GM21619 (cell line): ENCODE measurements around the gene SPRED2.

Source experiments
- ATAC-seq: cut with Tn5 transposase; IDR thresholded peaks from one replicate; pipeline ENCODE4 v1.9.1; 2021; ENCODE audit not compliant: unreplicated experiment

SPRED2 gene

GRCh38 chr2:65432227-65433190 is at the start of gene SPRED2:
Gene SPRED2 (minus strand): TSS chr2:65432599. CDS start chr2:65431987, 612 bp downstream.
- ATAC-seq, result peak; percentile 28

GRCh38 chr2:65481961-65482360 is 49.6 kb upstream of the SPRED2 start:
- no peak for ATAC-seq

GRCh38 chr2:65479524-65479923 is 47.1 kb upstream of the SPRED2 start:
- no peak for ATAC-seq

- no peak for ATAC-seq
These were observed 46.2 kb upstream of the SPRED2 start for GRCh38 chr2:65478498-65479135.

GRCh38 chr2:65477590-65477989 is 45.2 kb upstream of the SPRED2 start:
- ATAC-seq, result no peak

GRCh38 chr2:65476778-65477177 is 44.4 kb upstream of the SPRED2 start:
- no peak for ATAC-seq

- ATAC-seq, result no peak
These were observed 42.6 kb upstream of the SPRED2 start for GRCh38 chr2:65475000-65475399.

- ATAC-seq, result no peak
These were observed 40.6 kb upstream of the SPRED2 start for GRCh38 chr2:65473045-65473444.

- no peak for ATAC-seq
These were observed 39.0 kb upstream of the SPRED2 start for GRCh38 chr2:65471409-65471808.

GRCh38 chr2:65466551-65466950 is 34.2 kb upstream of the SPRED2 start:
- no peak for ATAC-seq

GRCh38 chr2:65465857-65466256 is 33.5 kb upstream of the SPRED2 start:
- no peak for ATAC-seq

GRCh38 chr2:65465124-65465523 is 32.7 kb upstream of the SPRED2 start:
- no peak for ATAC-seq

- ATAC-seq, result no peak
These were observed 32.2 kb upstream of the SPRED2 start for GRCh38 chr2:65464604-65465003.

GRCh38 chr2:65458999-65459398 is 26.6 kb upstream of the SPRED2 start:
- no peak for ATAC-seq

- no peak for ATAC-seq
These were observed 24.5 kb upstream of the SPRED2 start for GRCh38 chr2:65456886-65457285.

GRCh38 chr2:65456064-65456463 is 23.7 kb upstream of the SPRED2 start:
- ATAC-seq, result no peak

- ATAC-seq, result no peak
These were observed 21.5 kb upstream of the SPRED2 start for GRCh38 chr2:65453916-65454315.

GRCh38 chr2:65452150-65452895 is 19.9 kb upstream of the SPRED2 start:
- no peak for ATAC-seq

GRCh38 chr2:65450810-65451209 is 18.4 kb upstream of the SPRED2 start:
- no peak for ATAC-seq

- no peak for ATAC-seq
These were observed 18.0 kb upstream of the SPRED2 start for GRCh38 chr2:65450393-65450792.

- no peak for ATAC-seq
These were observed 11.2 kb upstream of the SPRED2 start for GRCh38 chr2:65443509-65444186.
